A549 (cell line): Measurements from ENCODE around the gene ROBO1.

Experiments used
- CBX2 ChIP-seq: fragments of 200-600 bp; sonication (generic); IDR thresholded peaks from 2 replicates; pipeline ENCODE4 v1.6.1; 2016; ENCODE audit warnings: low read depth, mild to moderate bottlenecking, borderline replicate concordance
- HOXA7 ChIP-seq: fragments of 250-450 bp; sonication (Bioruptor Pico); IDR thresholded peaks from 2 replicates; pipeline ENCODE4 v1.5.0; 2020; ENCODE audit warnings: mild to moderate bottlenecking, moderate library complexity
- JUN ChIP-seq, 2 experiments: fragments of >200 bp; sonication (Bioruptor Twin); formaldehyde crosslinking; IDR thresholded peaks; 2 replicates in 1 of 2; 3 replicates in 1 of 2; pipeline ENCODE4 v1.6.1; 2016 to 2017
- KDM1A ChIP-seq: fragments of 200-600 bp; sonication (generic); IDR thresholded peaks from 2 replicates; pipeline ENCODE4 v1.6.1; 2016; ENCODE audit warnings: low read depth, mild to moderate bottlenecking
- NFE2L2 ChIP-seq: fragments of 150-350 bp; conservative IDR thresholded peaks from 2 replicates; pipeline ENCODE4 v1.6.1; 2014; ENCODE audit warnings: low read length
- NPAS2 ChIP-seq: fragments of 250-450 bp; sonication (Bioruptor Pico); IDR thresholded peaks from 2 replicates; pipeline ENCODE4 v1.8.0; 2022; ENCODE audit warnings: mild to moderate bottlenecking, moderate library complexity, borderline replicate concordance
- POLR2A ChIP-seq: IDR thresholded peaks from 2 replicates; pipeline ENCODE4 v1.6.1; 2012; ENCODE audit warnings: mild to moderate bottlenecking, low read length
- RCOR1 ChIP-seq: fragments of 150-350 bp; IDR thresholded peaks from 2 replicates; pipeline ENCODE4 v1.6.1; 2014; ENCODE audit warnings: antibody characterized with exemption, low read length, low read depth
- RFX5 ChIP-seq: fragments of 450-650 bp; IDR thresholded peaks from 2 replicates; pipeline ENCODE4 v1.7.1; 2014; ENCODE audit warnings: antibody characterized with exemption, mild to moderate bottlenecking, moderate library complexity
- ZSCAN20 ChIP-seq: fragments of 250-450 bp; sonication (Bioruptor Pico); IDR thresholded peaks from 2 replicates; pipeline ENCODE4 v1.8.0; 2022; ENCODE audit warnings: mild to moderate bottlenecking, moderate library complexity
- TF ChIP-seq, protein P1 (sequence below): fragments of >200 bp; sonication (Bioruptor Twin); formaldehyde crosslinking; IDR thresholded peaks from 3 replicates; pipeline ENCODE4 v1.5.1; 2016
- TF ChIP-seq, protein P2 (sequence below): fragments of 200-600 bp; sonication (generic); IDR thresholded peaks from 2 replicates; pipeline ENCODE4 v1.6.1; 2016; ENCODE audit warnings: antibody characterized with exemption, mild to moderate bottlenecking, moderate library complexity
- TF ChIP-seq, protein P3 (sequence below): IDR thresholded peaks from 2 replicates; pipeline ENCODE4 v1.6.1; 2012

DNA sequence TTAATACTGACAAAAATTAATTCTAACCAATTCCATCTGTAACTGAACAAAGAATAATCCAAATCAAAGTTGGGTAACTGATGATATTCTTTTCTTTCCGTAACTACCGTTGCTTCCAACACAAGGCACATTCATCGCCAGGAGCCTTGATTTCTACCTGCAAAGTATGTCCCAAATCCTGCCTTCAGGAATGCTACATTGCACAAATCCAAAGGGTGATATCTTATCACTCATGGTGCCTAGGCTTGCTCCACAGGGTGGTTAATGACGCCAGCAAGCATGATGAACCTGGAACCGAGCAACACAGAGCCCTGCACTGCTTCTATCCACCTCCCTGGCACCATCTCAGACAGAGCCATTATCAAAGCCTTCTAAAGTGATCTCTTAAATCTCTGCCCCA, 772.7 kb downstream of the ROBO1 start:
- TF ChIP-seq RFX5 = no peak
- no peak for TF ChIP-seq HOXA7 (CRISPR knock-in tag)
- no peak for TF ChIP-seq JUN (IDR thresholded peaks at IDR 0.05)
- no peak for TF ChIP-seq POLR2A
- TF ChIP-seq ZSCAN20 (CRISPR knock-in tag) = no peak
- TF ChIP-seq, protein P1, sequence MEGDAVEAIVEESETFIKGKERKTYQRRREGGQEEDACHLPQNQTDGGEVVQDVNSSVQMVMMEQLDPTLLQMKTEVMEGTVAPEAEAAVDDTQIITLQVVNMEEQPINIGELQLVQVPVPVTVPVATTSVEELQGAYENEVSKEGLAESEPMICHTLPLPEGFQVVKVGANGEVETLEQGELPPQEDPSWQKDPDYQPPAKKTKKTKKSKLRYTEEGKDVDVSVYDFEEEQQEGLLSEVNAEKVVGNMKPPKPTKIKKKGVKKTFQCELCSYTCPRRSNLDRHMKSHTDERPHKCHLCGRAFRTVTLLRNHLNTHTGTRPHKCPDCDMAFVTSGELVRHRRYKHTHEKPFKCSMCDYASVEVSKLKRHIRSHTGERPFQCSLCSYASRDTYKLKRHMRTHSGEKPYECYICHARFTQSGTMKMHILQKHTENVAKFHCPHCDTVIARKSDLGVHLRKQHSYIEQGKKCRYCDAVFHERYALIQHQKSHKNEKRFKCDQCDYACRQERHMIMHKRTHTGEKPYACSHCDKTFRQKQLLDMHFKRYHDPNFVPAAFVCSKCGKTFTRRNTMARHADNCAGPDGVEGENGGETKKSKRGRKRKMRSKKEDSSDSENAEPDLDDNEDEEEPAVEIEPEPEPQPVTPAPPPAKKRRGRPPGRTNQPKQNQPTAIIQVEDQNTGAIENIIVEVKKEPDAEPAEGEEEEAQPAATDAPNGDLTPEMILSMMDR = no peak
- TF ChIP-seq, protein P2, sequence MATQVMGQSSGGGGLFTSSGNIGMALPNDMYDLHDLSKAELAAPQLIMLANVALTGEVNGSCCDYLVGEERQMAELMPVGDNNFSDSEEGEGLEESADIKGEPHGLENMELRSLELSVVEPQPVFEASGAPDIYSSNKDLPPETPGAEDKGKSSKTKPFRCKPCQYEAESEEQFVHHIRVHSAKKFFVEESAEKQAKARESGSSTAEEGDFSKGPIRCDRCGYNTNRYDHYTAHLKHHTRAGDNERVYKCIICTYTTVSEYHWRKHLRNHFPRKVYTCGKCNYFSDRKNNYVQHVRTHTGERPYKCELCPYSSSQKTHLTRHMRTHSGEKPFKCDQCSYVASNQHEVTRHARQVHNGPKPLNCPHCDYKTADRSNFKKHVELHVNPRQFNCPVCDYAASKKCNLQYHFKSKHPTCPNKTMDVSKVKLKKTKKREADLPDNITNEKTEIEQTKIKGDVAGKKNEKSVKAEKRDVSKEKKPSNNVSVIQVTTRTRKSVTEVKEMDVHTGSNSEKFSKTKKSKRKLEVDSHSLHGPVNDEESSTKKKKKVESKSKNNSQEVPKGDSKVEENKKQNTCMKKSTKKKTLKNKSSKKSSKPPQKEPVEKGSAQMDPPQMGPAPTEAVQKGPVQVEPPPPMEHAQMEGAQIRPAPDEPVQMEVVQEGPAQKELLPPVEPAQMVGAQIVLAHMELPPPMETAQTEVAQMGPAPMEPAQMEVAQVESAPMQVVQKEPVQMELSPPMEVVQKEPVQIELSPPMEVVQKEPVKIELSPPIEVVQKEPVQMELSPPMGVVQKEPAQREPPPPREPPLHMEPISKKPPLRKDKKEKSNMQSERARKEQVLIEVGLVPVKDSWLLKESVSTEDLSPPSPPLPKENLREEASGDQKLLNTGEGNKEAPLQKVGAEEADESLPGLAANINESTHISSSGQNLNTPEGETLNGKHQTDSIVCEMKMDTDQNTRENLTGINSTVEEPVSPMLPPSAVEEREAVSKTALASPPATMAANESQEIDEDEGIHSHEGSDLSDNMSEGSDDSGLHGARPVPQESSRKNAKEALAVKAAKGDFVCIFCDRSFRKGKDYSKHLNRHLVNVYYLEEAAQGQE = no peak
- TF ChIP-seq NPAS2 (CRISPR knock-in tag) = no peak
- TF ChIP-seq KDM1A = no peak
- TF ChIP-seq CBX2 = no peak
- TF ChIP-seq RCOR1 = no peak
- TF ChIP-seq NFE2L2 = no peak
- TF ChIP-seq, protein P3, sequence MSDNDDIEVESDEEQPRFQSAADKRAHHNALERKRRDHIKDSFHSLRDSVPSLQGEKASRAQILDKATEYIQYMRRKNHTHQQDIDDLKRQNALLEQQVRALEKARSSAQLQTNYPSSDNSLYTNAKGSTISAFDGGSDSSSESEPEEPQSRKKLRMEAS = no peak
